Activated CD8-positive, alpha-beta memory T cell treated with anti-CD3 and anti-CD28 coated beads for 24 hours (primary cell): ENCODE measurements around the gene PLA2G4E.

Experiments
- DNase-seq: peaks from one replicate; pipeline ENCODE4 v3.0.0-alpha.2; 2020

Gene PLA2G4E

GRCh38 chr15:41992151-41992802 is 28.6 kb downstream of the PLA2G4E start:
- no peak for DNase-seq

GRCh38 chr15:41990691-41991090 is 30.2 kb downstream of the PLA2G4E start:
- no peak for DNase-seq

GRCh38 chr15:41990243-41990605 is 30.6 kb downstream of the PLA2G4E start:
- DNase-seq = no peak

GRCh38 chr15:41989573-41990242 is 31.1 kb downstream of the PLA2G4E start:
- DNase-seq = peak; percentile 98

GRCh38 chr15:41988896-41989572 is 31.8 kb downstream of the PLA2G4E start:
- DNase-seq = no peak

- DNase-seq = no peak
Observed at GRCh38 chr15:41987925-41988275, 32.9 kb downstream of the PLA2G4E start.

GRCh38 chr15:41987246-41987924 is 33.5 kb downstream of the PLA2G4E start:
- no peak for DNase-seq

- peak; percentile 44 for DNase-seq
Observed at GRCh38 chr15:41985236-41986160, 35.3 kb downstream of the PLA2G4E start.

GRCh38 chr15:41984622-41985021 is 36.2 kb downstream of the PLA2G4E start:
- DNase-seq = peak; percentile 38

GRCh38 chr15:41983621-41984571 is 36.9 kb downstream of the PLA2G4E start:
- peak; percentile 30 for DNase-seq

GRCh38 chr15:41983221-41983620 is 37.6 kb downstream of the PLA2G4E start:
- no peak for DNase-seq

GRCh38 chr15:41982133-41982930 is 38.5 kb downstream of the PLA2G4E start:
- DNase-seq = peak; percentile 26

GRCh38 chr15:41981371-41982132 is 39.3 kb downstream of the PLA2G4E start:
- DNase-seq = no peak

GRCh38 chr15:41980654-41981323 is 40.1 kb downstream of the PLA2G4E start:
- DNase-seq = peak; percentile 51

- peak; percentile 28 for DNase-seq
Observed at GRCh38 chr15:41979493-41980266, 41.2 kb downstream of the PLA2G4E start.

- peak; percentile 48 for DNase-seq
Observed at GRCh38 chr15:41978534-41978933, 42.3 kb downstream of the PLA2G4E start.

- DNase-seq = no peak
Observed at GRCh38 chr15:41977757-41978383, 43.0 kb downstream of the PLA2G4E start.

- DNase-seq = no peak
Observed at GRCh38 chr15:41975669-41976068, 45.2 kb downstream of the PLA2G4E start.
